WTC11 (cell line): ENCODE measurements around the gene DNAJB2. TPM values are rescaled to one million over a fixed set of nuclear protein-coding genes. Genes with fewer than 3 reads are reported as not detected.

ENCODE experiments used
- ATAC-seq: fragments of 200-7000 bp; cut with Tn5 transposase; 2 replicates; pipeline ENCODE4 v1.10.0; 2021; ENCODE audit warnings: mild to moderate bottlenecking, moderate library complexity
- CTCF ChIA-PET: fragments of 300-600 bp; sonication (Branson Sonifier 250); formaldehyde crosslinking; loops from one replicate; lab custom pipeline; 2021; ENCODE audit warnings: antibody characterized with exemption; lab: Charles Lee
- POLR2A ChIA-PET: fragments of 350-600 bp; sonication (Branson Sonifier 250); formaldehyde crosslinking; loops from one replicate; lab custom pipeline; 2021; ENCODE audit warnings: antibody characterized with exemption; lab: Charles Lee
- DNase-seq: peaks from one replicate; pipeline ENCODE4 v3.0.0; 2021; ENCODE audit warnings: low spot score
- H3K27ac Mint-ChIP-seq: 2 replicates; pipeline ENCODE4 v1.8.0; 2021; ENCODE audit warnings: mixed read lengths
- H3K27me3 Mint-ChIP-seq: 2 replicates; pipeline ENCODE4 v1.8.0; 2021; ENCODE audit warnings: low read depth, mild to moderate bottlenecking, moderate library complexity, mixed read lengths
- H3K36me3 Mint-ChIP-seq: 2 replicates; pipeline ENCODE4 v1.8.0; 2021; ENCODE audit warnings: mixed read lengths
- H3K4me1 Mint-ChIP-seq: 2 replicates; pipeline ENCODE4 v1.8.0; 2022; ENCODE audit warnings: mixed read lengths
- H3K4me3 Mint-ChIP-seq: 2 replicates; pipeline ENCODE4 v1.8.0; 2021; ENCODE audit warnings: mild to moderate bottlenecking, moderate library complexity, mixed read lengths
- H3K9me3 Mint-ChIP-seq: 2 replicates; pipeline ENCODE4 v1.8.0; 2021; ENCODE audit warnings: mixed read lengths
- AFF4 ChIP-seq: sonication (generic); formaldehyde crosslinking; IDR thresholded peaks from 2 replicates; pipeline ENCODE4 v1.8.1; 2023; ENCODE audit warnings: mild to moderate bottlenecking, missing genetic modification reagents, borderline replicate concordance
- E2F4 ChIP-seq: sonication (generic); formaldehyde crosslinking; IDR thresholded peaks from 2 replicates; pipeline ENCODE4 v1.8.1; 2022; ENCODE audit warnings: low read depth, mild to moderate bottlenecking, moderate library complexity, missing genetic modification reagents, borderline replicate concordance
- GABPB1 ChIP-seq: sonication (generic); formaldehyde crosslinking; IDR thresholded peaks from 2 replicates; pipeline ENCODE4 v1.8.1; 2023; ENCODE audit warnings: mild to moderate bottlenecking, missing genetic modification reagents
- HMGXB4 ChIP-seq: sonication (generic); formaldehyde crosslinking; IDR thresholded peaks from 2 replicates; pipeline ENCODE4 v1.8.1; 2023; ENCODE audit warnings: mild to moderate bottlenecking, moderate library complexity, missing genetic modification reagents
- IRF2 ChIP-seq: sonication (generic); formaldehyde crosslinking; IDR thresholded peaks from 2 replicates; pipeline ENCODE4 v1.8.0; 2022; ENCODE audit warnings: low read depth, missing genetic modification reagents, borderline replicate concordance
- OVOL2 ChIP-seq: fragments of 250-450 bp; sonication (Bioruptor Pico); IDR thresholded peaks from 2 replicates; pipeline ENCODE4 v1.9.0; 2021; ENCODE audit warnings: mild to moderate bottlenecking, borderline replicate concordance
- PRRX2 ChIP-seq: fragments of 250-450 bp; sonication (Bioruptor Pico); IDR thresholded peaks from 2 replicates; pipeline ENCODE4 v1.8.0; 2021; ENCODE audit warnings: mild to moderate bottlenecking
- RELA ChIP-seq: sonication (generic); formaldehyde crosslinking; IDR thresholded peaks from 2 replicates; pipeline ENCODE4 v1.8.1; 2022; ENCODE audit warnings: missing genetic modification reagents, mild to moderate bottlenecking, borderline replicate concordance
- ZNF121 ChIP-seq: sonication (generic); formaldehyde crosslinking; IDR thresholded peaks from 2 replicates; pipeline ENCODE4 v1.8.0; 2023; ENCODE audit warnings: missing genetic modification reagents
- ZNF138 ChIP-seq: sonication (generic); formaldehyde crosslinking; conservative IDR thresholded peaks from 2 replicates; pipeline ENCODE4 v1.8.1; 2022; ENCODE audit warnings: mild to moderate bottlenecking, moderate library complexity, missing genetic modification reagents
- total RNA-seq: library from RNA; stranded (reverse); gene quantifications from 3 replicates; pipeline ENCODE4 v1.2.3, GENCODE V29; 2021
- TF ChIP-seq, protein P1 (sequence below): sonication (generic); formaldehyde crosslinking; IDR thresholded peaks from 2 replicates; pipeline ENCODE4 v1.8.1; 2022; ENCODE audit warnings: mild to moderate bottlenecking, moderate library complexity, missing genetic modification reagents
- TF ChIP-seq, protein P2 (sequence below): fragments of 250-450 bp; sonication (Bioruptor Pico); IDR thresholded peaks from 2 replicates; pipeline ENCODE4 v2.1.2; 2022; ENCODE audit warnings: mild to moderate bottlenecking, moderate library complexity
- TF ChIP-seq, protein P3 (sequence below): sonication (generic); formaldehyde crosslinking; IDR thresholded peaks from 2 replicates; pipeline ENCODE4 v1.8.1; 2023; ENCODE audit warnings: mild to moderate bottlenecking, missing genetic modification reagents
- TF ChIP-seq, protein P4 (sequence below): fragments of 250-450 bp; sonication (Bioruptor Pico); IDR thresholded peaks from 2 replicates; pipeline ENCODE4 v1.8.0; 2021; ENCODE audit warnings: mild to moderate bottlenecking

The DNAJB2 gene
- total RNA-seq, 1 experiment from 2014 or later: 36.1 TPM

GRCh38 chr2:219290381-219291171 is 11.4 kb downstream of the DNAJB2 start (continued):
- TF ChIP-seq AFF4: no peak
- no peak for TF ChIP-seq ZNF138 (CRISPR knock-in tag)
- TF ChIP-seq, protein P1, sequence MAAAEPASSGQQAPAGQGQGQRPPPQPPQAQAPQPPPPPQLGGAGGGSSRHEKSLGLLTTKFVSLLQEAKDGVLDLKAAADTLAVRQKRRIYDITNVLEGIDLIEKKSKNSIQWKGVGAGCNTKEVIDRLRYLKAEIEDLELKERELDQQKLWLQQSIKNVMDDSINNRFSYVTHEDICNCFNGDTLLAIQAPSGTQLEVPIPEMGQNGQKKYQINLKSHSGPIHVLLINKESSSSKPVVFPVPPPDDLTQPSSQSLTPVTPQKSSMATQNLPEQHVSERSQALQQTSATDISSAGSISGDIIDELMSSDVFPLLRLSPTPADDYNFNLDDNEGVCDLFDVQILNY: no peak
- TF ChIP-seq HMGXB4: no peak

GRCh38 chr2:219291394-219291793 is 12.2 kb downstream of the DNAJB2 start:
- TF ChIP-seq RELA (CRISPR knock-in tag): no peak
- TF ChIP-seq E2F4: no peak
- TF ChIP-seq, all 79 proteins: peak for 0
- peaks cover 5% of the 10 kb centered on the region; the same call in 1 of the 2 replicates for H3K9me3 Mint-ChIP-seq
- H3K4me3 Mint-ChIP-seq: no peak overlapping the region
- H3K27me3 Mint-ChIP-seq: peaks cover 37% of the 10 kb centered on the region
- DNase-seq (no peak), ATAC-seq (no peak)
- peaks cover 18% of the 10 kb centered on the region for H3K4me1 Mint-ChIP-seq
- no peak overlapping the region for H3K27ac Mint-ChIP-seq
- no peaks in the 10 kb centered on the region for H3K36me3 Mint-ChIP-seq
- CTCF ChIA-PET: interaction anchor here (5.7 kb wide), 1 partner anchor 12 kb away, joined by 158 read pairs; the partner anchor contains the start of gene DNAJB2
- POLR2A ChIA-PET: interaction anchor here (1.1 kb wide), 1 partner anchor 74 kb away, joined by 3 read pairs; no protein-coding TSS in a partner anchor

DNA sequence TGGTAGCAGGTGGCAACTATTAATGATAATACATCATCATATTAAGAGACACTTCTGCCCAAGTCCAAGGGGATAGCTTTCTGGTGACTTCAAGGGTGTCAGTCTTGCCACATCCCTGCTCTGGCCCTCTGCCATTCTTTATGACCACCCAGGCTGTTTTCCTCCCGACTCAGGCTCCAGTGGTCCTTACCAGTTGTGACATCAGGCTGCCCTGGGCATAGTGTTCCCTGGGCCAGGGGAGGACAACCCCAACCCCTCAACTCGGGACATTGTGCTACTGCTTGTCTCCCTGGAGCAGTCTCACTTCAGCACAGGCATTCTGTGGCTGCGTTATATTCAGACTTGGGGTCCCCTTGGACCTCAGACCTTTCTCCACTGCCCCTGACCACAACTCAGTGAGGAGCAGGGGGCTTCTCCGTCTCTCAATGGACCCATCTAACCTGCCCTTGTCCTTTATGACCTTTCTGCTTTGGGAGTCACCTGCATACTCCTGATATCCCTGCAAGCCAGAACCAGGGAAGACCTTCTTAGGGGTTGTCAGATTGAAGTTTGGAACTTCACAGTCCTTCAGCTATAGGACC is 12.8 kb downstream of the DNAJB2 start:
- Mint-ChIP-seq H3K27ac (no peak overlapping the region), H3K4me1 (peaks cover 15% of the 10 kb centered on the region), H3K27me3 (peaks cover 43% of the 10 kb centered on the region), H3K4me3 (no peak overlapping the region), H3K36me3 (no peaks in the 10 kb centered on the region), H3K9me3 (peaks cover 5% of the 10 kb centered on the region; the same call in 1 of the 2 replicates)
- ChIA-PET POLR2A (no interaction called here), CTCF (interaction anchor here (5.7 kb wide), 1 partner anchor 13 kb away, joined by 158 read pairs; the partner anchor contains the start of gene DNAJB2)
- no peak for ATAC-seq
- no peak for TF ChIP-seq PRRX2 (CRISPR knock-in tag)
- no peak for TF ChIP-seq GABPB1
- TF ChIP-seq ZNF121 (CRISPR knock-in tag): no peak
- TF ChIP-seq OVOL2 (CRISPR knock-in tag): no peak
- no peak for TF ChIP-seq ZNF138 (CRISPR knock-in tag)
- TF ChIP-seq, protein P2, sequence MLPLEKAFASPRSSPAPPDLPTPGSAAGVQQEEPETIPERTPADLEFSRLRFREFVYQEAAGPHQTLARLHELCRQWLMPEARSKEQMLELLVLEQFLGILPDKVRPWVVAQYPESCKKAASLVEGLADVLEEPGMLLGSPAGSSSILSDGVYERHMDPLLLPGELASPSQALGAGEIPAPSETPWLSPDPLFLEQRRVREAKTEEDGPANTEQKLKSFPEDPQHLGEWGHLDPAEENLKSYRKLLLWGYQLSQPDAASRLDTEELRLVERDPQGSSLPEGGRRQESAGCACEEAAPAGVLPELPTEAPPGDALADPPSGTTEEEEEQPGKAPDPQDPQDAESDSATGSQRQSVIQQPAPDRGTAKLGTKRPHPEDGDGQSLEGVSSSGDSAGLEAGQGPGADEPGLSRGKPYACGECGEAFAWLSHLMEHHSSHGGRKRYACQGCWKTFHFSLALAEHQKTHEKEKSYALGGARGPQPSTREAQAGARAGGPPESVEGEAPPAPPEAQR (CRISPR knock-in tag): no peak
- TF ChIP-seq IRF2: no peak
- TF ChIP-seq, protein P3, sequence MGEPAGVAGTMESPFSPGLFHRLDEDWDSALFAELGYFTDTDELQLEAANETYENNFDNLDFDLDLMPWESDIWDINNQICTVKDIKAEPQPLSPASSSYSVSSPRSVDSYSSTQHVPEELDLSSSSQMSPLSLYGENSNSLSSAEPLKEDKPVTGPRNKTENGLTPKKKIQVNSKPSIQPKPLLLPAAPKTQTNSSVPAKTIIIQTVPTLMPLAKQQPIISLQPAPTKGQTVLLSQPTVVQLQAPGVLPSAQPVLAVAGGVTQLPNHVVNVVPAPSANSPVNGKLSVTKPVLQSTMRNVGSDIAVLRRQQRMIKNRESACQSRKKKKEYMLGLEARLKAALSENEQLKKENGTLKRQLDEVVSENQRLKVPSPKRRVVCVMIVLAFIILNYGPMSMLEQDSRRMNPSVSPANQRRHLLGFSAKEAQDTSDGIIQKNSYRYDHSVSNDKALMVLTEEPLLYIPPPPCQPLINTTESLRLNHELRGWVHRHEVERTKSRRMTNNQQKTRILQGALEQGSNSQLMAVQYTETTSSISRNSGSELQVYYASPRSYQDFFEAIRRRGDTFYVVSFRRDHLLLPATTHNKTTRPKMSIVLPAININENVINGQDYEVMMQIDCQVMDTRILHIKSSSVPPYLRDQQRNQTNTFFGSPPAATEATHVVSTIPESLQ (CRISPR knock-in tag): no peak
- TF ChIP-seq, protein P4, sequence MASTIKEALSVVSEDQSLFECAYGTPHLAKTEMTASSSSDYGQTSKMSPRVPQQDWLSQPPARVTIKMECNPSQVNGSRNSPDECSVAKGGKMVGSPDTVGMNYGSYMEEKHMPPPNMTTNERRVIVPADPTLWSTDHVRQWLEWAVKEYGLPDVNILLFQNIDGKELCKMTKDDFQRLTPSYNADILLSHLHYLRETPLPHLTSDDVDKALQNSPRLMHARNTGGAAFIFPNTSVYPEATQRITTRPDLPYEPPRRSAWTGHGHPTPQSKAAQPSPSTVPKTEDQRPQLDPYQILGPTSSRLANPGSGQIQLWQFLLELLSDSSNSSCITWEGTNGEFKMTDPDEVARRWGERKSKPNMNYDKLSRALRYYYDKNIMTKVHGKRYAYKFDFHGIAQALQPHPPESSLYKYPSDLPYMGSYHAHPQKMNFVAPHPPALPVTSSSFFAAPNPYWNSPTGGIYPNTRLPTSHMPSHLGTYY (CRISPR knock-in tag): no peak
- DNase-seq: no peak
